HepG2 (cell line): ENCODE data around the gene KDM5B.
"Not testable (repeated sequence)": the region's sequence is repeated elsewhere in the genome, so short reads cannot be mapped to it uniquely, and the experiment has no call there.

ENCODE experiments used
- HNRNPLL ChIP-seq: fragments of 200-400 bp; formaldehyde crosslinking; IDR thresholded peaks from 2 replicates; pipeline ENCODE4 v1.6.1; 2017; ENCODE audit warnings: mild to moderate bottlenecking, low read depth, low read length; ENCODE audit not compliant: poor library complexity, severe bottlenecking
- MTF1 ChIP-seq: sonication (generic); formaldehyde crosslinking; IDR thresholded peaks from 2 replicates; pipeline ENCODE4 v1.5.0; 2020; ENCODE audit warnings: missing genetic modification reagents
- MYC ChIP-seq: sonication (generic); formaldehyde crosslinking; IDR thresholded peaks from 2 replicates; pipeline ENCODE4 v1.9.0; 2021; ENCODE audit warnings: missing genetic modification reagents, borderline replicate concordance
- ZFP82 ChIP-seq: sonication (generic); formaldehyde crosslinking; IDR thresholded peaks from 2 replicates; pipeline ENCODE4 v1.5.1; 2020; ENCODE audit warnings: mild to moderate bottlenecking, missing genetic modification reagents, borderline replicate concordance
- ZNF12 ChIP-seq: sonication (generic); formaldehyde crosslinking; IDR thresholded peaks from 2 replicates; pipeline ENCODE4 v1.5.0; 2020; ENCODE audit warnings: missing genetic modification reagents
- ZNF563 ChIP-seq: sonication (generic); formaldehyde crosslinking; IDR thresholded peaks from 2 replicates; pipeline ENCODE4 v1.8.0; 2022; ENCODE audit warnings: mild to moderate bottlenecking, moderate library complexity, missing genetic modification reagents

DNA sequence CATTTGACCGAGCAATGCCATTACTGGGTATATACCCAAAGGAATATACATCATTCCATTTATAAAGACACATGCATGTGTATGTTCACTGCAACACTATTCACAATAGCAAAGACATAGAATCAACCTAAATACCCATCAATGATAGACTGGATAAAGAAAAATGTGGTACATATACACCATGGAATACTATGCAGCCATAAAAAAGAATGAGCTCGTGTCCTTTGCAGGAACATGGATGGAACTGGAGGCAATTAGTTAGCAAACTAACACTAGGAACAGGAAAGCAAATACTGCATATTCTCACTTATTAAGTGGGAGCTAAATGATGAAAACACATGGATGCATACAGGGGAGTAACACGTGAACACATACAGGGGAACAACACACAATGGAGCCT is 63.5 kb downstream of the KDM5B start:
- not testable (repeated sequence) for TF ChIP-seq ZNF563 (CRISPR knock-in tag); ZNF12 (CRISPR knock-in tag); HNRNPLL; MTF1 (CRISPR knock-in tag); ZFP82 (CRISPR knock-in tag); MYC (CRISPR knock-in tag)
